Measurements from ENCODE around the gene C5orf63.

GRCh38 chr5:127001621-127002296 lies 71.5 kb downstream of the C5orf63 start:
- TF ChIP-seq EP300 (IDR thresholded peaks at IDR 0.05), result no peak
- TF ChIP-seq, protein P1, sequence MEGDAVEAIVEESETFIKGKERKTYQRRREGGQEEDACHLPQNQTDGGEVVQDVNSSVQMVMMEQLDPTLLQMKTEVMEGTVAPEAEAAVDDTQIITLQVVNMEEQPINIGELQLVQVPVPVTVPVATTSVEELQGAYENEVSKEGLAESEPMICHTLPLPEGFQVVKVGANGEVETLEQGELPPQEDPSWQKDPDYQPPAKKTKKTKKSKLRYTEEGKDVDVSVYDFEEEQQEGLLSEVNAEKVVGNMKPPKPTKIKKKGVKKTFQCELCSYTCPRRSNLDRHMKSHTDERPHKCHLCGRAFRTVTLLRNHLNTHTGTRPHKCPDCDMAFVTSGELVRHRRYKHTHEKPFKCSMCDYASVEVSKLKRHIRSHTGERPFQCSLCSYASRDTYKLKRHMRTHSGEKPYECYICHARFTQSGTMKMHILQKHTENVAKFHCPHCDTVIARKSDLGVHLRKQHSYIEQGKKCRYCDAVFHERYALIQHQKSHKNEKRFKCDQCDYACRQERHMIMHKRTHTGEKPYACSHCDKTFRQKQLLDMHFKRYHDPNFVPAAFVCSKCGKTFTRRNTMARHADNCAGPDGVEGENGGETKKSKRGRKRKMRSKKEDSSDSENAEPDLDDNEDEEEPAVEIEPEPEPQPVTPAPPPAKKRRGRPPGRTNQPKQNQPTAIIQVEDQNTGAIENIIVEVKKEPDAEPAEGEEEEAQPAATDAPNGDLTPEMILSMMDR (IDR thresholded peaks at IDR 0.05), result no peak
